ENCODE data around the gene SLC37A4. TPM values are rescaled to one million over a fixed set of nuclear protein-coding genes. Genes with fewer than 3 reads are reported as not detected.

The SLC37A4 gene
- 21.9 TPM for total RNA-seq (ENCODE audit: unreplicated experiment)
- long read RNA-seq, transcript SLC37A4-210 (9 exons, 2,040 nt): major isoform, 15 of 20 reads
- long read RNA-seq, partial matches to known transcripts: 2 of 20 reads
- long read RNA-seq, other reads (novel, unspliced or antisense): 1 of 20 reads

DNA sequence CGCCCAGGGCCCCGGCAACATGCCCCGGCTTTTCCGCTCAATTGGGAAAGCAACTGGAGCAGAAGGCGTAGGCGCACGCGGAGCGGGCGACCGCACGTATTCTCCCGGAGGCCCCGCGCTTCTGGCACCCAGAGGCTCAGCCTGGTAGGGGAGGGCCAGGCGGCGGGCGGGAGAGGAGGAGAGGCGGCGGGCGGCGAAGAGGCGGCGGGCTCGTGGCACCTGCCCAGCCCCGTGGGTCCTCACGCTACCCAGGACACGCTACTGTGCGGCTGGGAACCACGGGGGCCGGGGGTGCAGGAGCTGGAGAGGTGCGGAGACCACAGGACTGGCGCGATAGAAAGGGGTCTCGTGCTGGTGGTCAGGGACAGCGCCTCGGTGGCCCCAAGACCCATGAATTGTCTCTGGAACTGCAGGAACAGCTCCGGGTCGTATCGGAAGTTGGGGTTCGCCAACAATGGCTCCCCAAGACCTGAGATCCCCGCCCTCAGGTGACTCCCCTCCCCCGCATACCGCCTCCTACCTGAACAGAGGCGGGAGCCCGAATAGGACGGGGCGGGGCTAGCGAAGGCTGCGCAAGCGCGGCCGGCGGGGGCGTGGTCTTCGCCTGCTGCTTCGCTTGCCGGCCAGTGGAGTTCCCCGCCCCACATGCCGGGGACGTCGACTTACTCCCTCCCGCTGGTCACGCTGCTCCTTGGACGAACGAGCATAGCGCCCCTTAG, at the start of gene SLC37A4:
TSS of gene SLC37A4 (minus strand) at position 549 of the 719 bp plus-strand sequence.
- peak within 1 kb of the TSS; percentile 79 for H3K4me3 Mint-ChIP-seq (ENCODE audit: unreplicated experiment)
- H3K9me3 Mint-ChIP-seq (ENCODE audit: unreplicated experiment): no peaks in the 10 kb centered on the region
- TF ChIP-seq, protein P1, sequence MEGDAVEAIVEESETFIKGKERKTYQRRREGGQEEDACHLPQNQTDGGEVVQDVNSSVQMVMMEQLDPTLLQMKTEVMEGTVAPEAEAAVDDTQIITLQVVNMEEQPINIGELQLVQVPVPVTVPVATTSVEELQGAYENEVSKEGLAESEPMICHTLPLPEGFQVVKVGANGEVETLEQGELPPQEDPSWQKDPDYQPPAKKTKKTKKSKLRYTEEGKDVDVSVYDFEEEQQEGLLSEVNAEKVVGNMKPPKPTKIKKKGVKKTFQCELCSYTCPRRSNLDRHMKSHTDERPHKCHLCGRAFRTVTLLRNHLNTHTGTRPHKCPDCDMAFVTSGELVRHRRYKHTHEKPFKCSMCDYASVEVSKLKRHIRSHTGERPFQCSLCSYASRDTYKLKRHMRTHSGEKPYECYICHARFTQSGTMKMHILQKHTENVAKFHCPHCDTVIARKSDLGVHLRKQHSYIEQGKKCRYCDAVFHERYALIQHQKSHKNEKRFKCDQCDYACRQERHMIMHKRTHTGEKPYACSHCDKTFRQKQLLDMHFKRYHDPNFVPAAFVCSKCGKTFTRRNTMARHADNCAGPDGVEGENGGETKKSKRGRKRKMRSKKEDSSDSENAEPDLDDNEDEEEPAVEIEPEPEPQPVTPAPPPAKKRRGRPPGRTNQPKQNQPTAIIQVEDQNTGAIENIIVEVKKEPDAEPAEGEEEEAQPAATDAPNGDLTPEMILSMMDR (IDR thresholded peaks at IDR 0.05; ENCODE audit: unreplicated experiment): peak; percentile 92
- H3K27ac Mint-ChIP-seq (ENCODE audit: unreplicated experiment): peak within 1 kb of the TSS; percentile 25
- peaks cover 3% of the 10 kb centered on the region for H3K36me3 Mint-ChIP-seq (ENCODE audit: low read depth, unreplicated experiment)
- peak; percentile 97 for DNase-seq (ENCODE audit: low spot score)
- peaks cover 13% of the 10 kb centered on the region for H3K4me1 Mint-ChIP-seq (ENCODE audit: unreplicated experiment)
- peaks cover 3% of the 10 kb centered on the region for H3K27me3 Mint-ChIP-seq (ENCODE audit: unreplicated experiment)

- DNase-seq (ENCODE audit: low spot score): no peak
- no peak overlapping the region for H3K27ac Mint-ChIP-seq (ENCODE audit: unreplicated experiment)
- H3K27me3 Mint-ChIP-seq (ENCODE audit: unreplicated experiment): peaks cover 5% of the 10 kb centered on the region
- H3K4me3 Mint-ChIP-seq (ENCODE audit: unreplicated experiment): no peak overlapping the region
- TF ChIP-seq, protein P1 (IDR thresholded peaks at IDR 0.05; ENCODE audit: unreplicated experiment): no peak
- H3K9me3 Mint-ChIP-seq (ENCODE audit: unreplicated experiment): no peaks in the 10 kb centered on the region
- H3K4me1 Mint-ChIP-seq (ENCODE audit: unreplicated experiment): no peaks in the 10 kb centered on the region
- peaks cover 54% of the 10 kb centered on the region for H3K36me3 Mint-ChIP-seq (ENCODE audit: low read depth, unreplicated experiment)
Measured at GRCh38 chr11:119078675-119079420, 48.2 kb upstream of the SLC37A4 start.

GRCh38 chr11:119077839-119078238, 47.2 kb upstream of the SLC37A4 start:
- Mint-ChIP-seq H3K36me3 (ENCODE audit: low read depth, unreplicated experiment) (peaks cover 61% of the 10 kb centered on the region), H3K4me1 (ENCODE audit: unreplicated experiment) (no peaks in the 10 kb centered on the region), H3K4me3 (ENCODE audit: unreplicated experiment) (peak overlapping the region; percentile 65), H3K27me3 (ENCODE audit: unreplicated experiment) (peaks cover 5% of the 10 kb centered on the region), H3K27ac (ENCODE audit: unreplicated experiment) (no peak overlapping the region), H3K9me3 (ENCODE audit: unreplicated experiment) (no peaks in the 10 kb centered on the region)
- no peak for DNase-seq (ENCODE audit: low spot score)
- TF ChIP-seq, protein P1 (IDR thresholded peaks at IDR 0.05; ENCODE audit: unreplicated experiment): no peak

DNA sequence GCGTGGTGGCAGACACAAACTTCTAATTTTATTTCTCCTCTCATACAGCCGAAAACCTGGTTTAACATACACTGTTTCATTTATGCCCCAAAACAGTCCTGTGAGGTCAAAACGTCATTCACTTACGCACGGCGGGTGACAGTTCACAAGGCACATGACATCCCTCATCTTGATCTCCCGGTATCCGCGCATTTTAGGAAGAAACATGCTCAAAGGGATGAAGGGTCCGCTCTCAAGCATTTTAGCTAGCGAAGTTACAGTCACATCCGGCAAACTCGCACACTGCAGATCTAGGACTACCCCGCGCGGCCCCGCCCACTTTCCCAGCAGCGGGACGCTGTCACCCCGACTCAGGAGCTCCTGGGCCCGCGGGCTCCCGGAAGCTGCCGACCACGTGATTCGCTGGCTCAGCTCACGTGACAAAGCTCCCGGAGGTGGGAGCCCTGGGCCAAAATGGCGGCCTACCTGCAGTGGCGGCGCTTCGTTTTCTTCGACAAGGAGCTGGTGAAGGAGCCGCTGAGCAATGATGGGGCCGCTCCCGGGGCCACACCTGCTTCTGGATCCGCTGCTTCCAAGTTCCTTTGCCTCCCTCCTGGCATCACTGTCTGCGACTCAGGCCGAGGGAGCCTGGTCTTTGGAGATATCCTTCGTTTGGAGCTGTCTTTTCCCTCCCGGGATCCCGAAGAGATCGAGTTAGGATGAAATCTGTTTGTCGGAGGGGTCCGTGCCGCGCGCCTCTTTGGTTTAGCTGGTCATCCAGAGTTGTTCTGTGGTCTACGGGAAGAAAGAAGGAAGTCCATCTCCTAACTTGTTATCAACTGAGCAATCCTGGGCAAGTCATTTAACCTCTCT, 36.9 kb upstream of the SLC37A4 start, which contains the start of gene VPS11:
TSS of gene VPS11 (plus strand) at position 448 of the 852 bp plus-strand sequence. CDS start at position 454, 6 bp downstream.
- Mint-ChIP-seq H3K9me3 (ENCODE audit: unreplicated experiment) (no peaks in the 10 kb centered on the region), H3K27me3 (ENCODE audit: unreplicated experiment) (peaks cover 7% of the 10 kb centered on the region), H3K27ac (ENCODE audit: unreplicated experiment) (peak within 1 kb of the TSS; percentile 92), H3K4me1 (ENCODE audit: unreplicated experiment) (peaks cover 14% of the 10 kb centered on the region), H3K36me3 (ENCODE audit: low read depth, unreplicated experiment) (peaks cover 8% of the 10 kb centered on the region), H3K4me3 (ENCODE audit: unreplicated experiment) (peak within 1 kb of the TSS; percentile 99)
- TF ChIP-seq, protein P1 (IDR thresholded peaks at IDR 0.05; ENCODE audit: unreplicated experiment): no peak
- peak; percentile 95 for DNase-seq (ENCODE audit: low spot score)
